K562 (cell line): ENCODE data around the gene RNF207. TPM values are rescaled to one million over a fixed set of nuclear protein-coding genes. Genes with fewer than 3 reads are reported as not detected.

Experiments
- ATAC-seq: fragments of 200-7000 bp; cut with Tn5 transposase; 3 replicates; pipeline ENCODE4 v1.9.1; 2020; ENCODE audit warnings: moderate library complexity
- BruUV-seq: library from RNA; stranded (reverse); fragments of 400-500 nt; replicated peaks from 2 replicates; lab custom pipeline; 2021; lab: Mats Ljungman, UMichigan
- CTCF ChIA-PET: fragments of 300-600 bp; formaldehyde crosslinking; extraction: SDS; loops from one replicate; lab custom pipeline; 2021; ENCODE audit warnings: low intra/inter-chr PET ratio; lab: Yijun Ruan, JAX
- POLR2A ChIA-PET: fragments of 300-600, 350-650 bp; sonication (Branson Sonifier 250); formaldehyde crosslinking; extraction: SDS; loops from one replicate; lab custom pipeline; 2021; ENCODE audit warnings: antibody characterized with exemption, inconsistent platforms; lab: Yijun Ruan, JAX
- DNase-seq, 4 experiments: peaks; one replicate each; pipeline versions ENCODE4 v3.0.0 to v3.0.0-alpha.2; 2011 to 2018; ENCODE audit warnings: low spot score in 3 of 4, mixed read lengths in 3 of 4; ENCODE audit errors: extremely low read depth in 1 of 4
- FAIRE-seq: peaks from 2 replicates; lab custom pipeline; 2011; peaks lifted over from hg19 to GRCh38; lab: Jason Lieb, UNC
- H2AFZ ChIP-seq: 2 replicates; pipeline ENCODE4 v1.6.0; 2011; ENCODE audit warnings: low read depth, low read length, control low read depth, inconsistent platforms
- H3K27ac ChIP-seq: fragments of 200-600 bp; 3 replicates; pipeline ENCODE4 v1.8.0; 2011; ENCODE audit warnings: low read depth, mild to moderate bottlenecking, control low read depth, inconsistent platforms, low read length, moderate library complexity, mixed read lengths; ENCODE audit errors: extremely low read depth
- H3K27me3 ChIP-seq, 2 experiments: fragments of 300-600 bp in 1 of 2; 2 replicates in 1 of 2; 3 replicates in 1 of 2; pipeline versions ENCODE4 v1.6.0 to v1.8.0; 2011; ENCODE audit warnings: inconsistent platforms in 2 of 2, low read length in 2 of 2, mild to moderate bottlenecking in 1 of 2, mixed read lengths in 1 of 2, moderate library complexity in 1 of 2; ENCODE audit not compliant: control insufficient read depth in 2 of 2, insufficient read depth in 2 of 2
- H3K36me3 ChIP-seq: fragments of 300-600 bp; 3 replicates; pipeline ENCODE4 v1.8.0; 2011; ENCODE audit warnings: mild to moderate bottlenecking, low read length, inconsistent platforms; ENCODE audit not compliant: control insufficient read depth, insufficient read depth
- H3K4me1 ChIP-seq, 2 experiments: fragments of 200-600 bp in 1 of 2; replicated peaks in 1 of 2; 2 replicates in 1 of 2; 3 replicates in 1 of 2; pipeline versions ENCODE4 v1.5.1 to v1.8.0; 2011; ENCODE audit warnings: inconsistent platforms in 2 of 2, low read length in 2 of 2, mild to moderate bottlenecking in 1 of 2, mixed read lengths in 1 of 2, moderate library complexity in 1 of 2; ENCODE audit not compliant: control insufficient read depth in 2 of 2, insufficient read depth in 2 of 2
- H3K4me2 ChIP-seq: 2 replicates; pipeline ENCODE4 v1.6.1; 2011; ENCODE audit warnings: low read length, control low read depth, inconsistent platforms, mixed read lengths; ENCODE audit not compliant: insufficient read depth
- H3K4me3 ChIP-seq: fragments of 200-600 bp; sonication (generic), shearing (Covaris generic); 2 replicates; pipeline ENCODE4 v1.5.1; 2016; ENCODE audit warnings: control low read depth, inconsistent platforms
- H3K79me2 ChIP-seq: fragments of 200-600 bp; 3 replicates; pipeline ENCODE4 v1.8.0; 2011; ENCODE audit warnings: low read length, inconsistent platforms; ENCODE audit not compliant: control insufficient read depth, insufficient read depth
- H3K9ac ChIP-seq, 2 experiments: 2 replicates each; pipeline versions ENCODE4 v1.6.0 to v1.6.1; 2011; ENCODE audit warnings: low read depth in 2 of 2, low read length in 2 of 2, control low read depth in 1 of 2, inconsistent platforms in 1 of 2, mild to moderate bottlenecking in 1 of 2, mixed read lengths in 1 of 2; ENCODE audit not compliant: insufficient read depth in 1 of 2
- H3K9me1 ChIP-seq: one replicate; pipeline ENCODE4 v1.6.0; 2011; ENCODE audit warnings: inconsistent platforms, mild to moderate bottlenecking, low read length, moderate library complexity; ENCODE audit not compliant: control insufficient read depth, insufficient read depth
- H3K9me3 ChIP-seq: replicated peaks from 2 replicates; pipeline ENCODE4 v1.5.1; 2011; ENCODE audit warnings: low read depth, low read length, inconsistent platforms; ENCODE audit not compliant: control insufficient read depth, insufficient read depth
- H4K20me1 ChIP-seq: replicated peaks from 2 replicates; pipeline ENCODE4 v1.6.1; 2011; ENCODE audit warnings: low read length, inconsistent platforms, mixed read lengths; ENCODE audit not compliant: control insufficient read depth, insufficient read depth
- PHF20 ChIP-seq: fragments of 450-650 bp; IDR thresholded peaks from 2 replicates; pipeline ENCODE4 v1.6.1; 2018; ENCODE audit not compliant: partially characterized antibody
- RBBP5 ChIP-seq: fragments of 200-600 bp; sonication (generic); IDR thresholded peaks from 2 replicates; pipeline ENCODE4 v1.6.1; 2012; ENCODE audit warnings: borderline replicate concordance, mild to moderate bottlenecking, low read length, control low read depth, inconsistent platforms; ENCODE audit not compliant: insufficient read depth, poor library complexity, severe bottlenecking
- ZFP1 ChIP-seq: fragments of 450-650 bp; formaldehyde crosslinking; IDR thresholded peaks from 2 replicates; pipeline ENCODE4 v1.4.0; 2020; ENCODE audit warnings: mild to moderate bottlenecking, mixed read lengths
- ZNF316 ChIP-seq: fragments of 450-650 bp; IDR thresholded peaks from 2 replicates; pipeline ENCODE4 v1.6.1; 2016
- ZNF444 ChIP-seq: fragments of 250-450 bp; sonication (Bioruptor Pico); IDR thresholded peaks from 2 replicates; pipeline ENCODE4 v1.4.0; 2020; ENCODE audit warnings: mild to moderate bottlenecking, moderate library complexity
- WGBS: fragments of 100-300 bp; shearing (Covaris generic); methylation state at CpG from one replicate; pipeline ENCODE4 v1.1.6; 2016; ENCODE audit warnings: low coverage, mixed read lengths; ENCODE audit not compliant: insufficient coverage; ENCODE audit errors: missing lambda C conversion rate; 5-methylcytosine and 5-hydroxymethylcytosine counted together
- in situ Hi-C: fragments of 300-500 bp; cut with MboI; formaldehyde crosslinking; loops from 4 replicates; pipeline ENCODE4 v1.15.0; 2018; ENCODE audit warnings: inconsistent platforms, mixed read lengths
- intact Hi-C: fragments of 100-400 bp; cut with micrococcal nuclease; formaldehyde crosslinking; loops from 2 replicates; pipeline ENCODE4 v1.14.2; 2022
- polyA plus RNA-seq, 8 experiments: library from polyadenylated mRNA; depleted of rRNA in 4 of 8; stranded (reverse) in 5 of 8; unstranded in 3 of 8; fragments of >200 nt; fragmentation: Nextera tagmentation in 2 of 8; fragmentation: Illumina TruSeq in 1 of 8; extraction: Ambion mirVana in 2 of 8; extraction: Trizol in 1 of 8; gene quantifications; 2 replicates each; pipeline versions ENCODE4 v1.2.1 to v1.2.3, GENCODE V29; 2011 to 2014; ENCODE audit warnings: inconsistent platforms in 1 of 8, missing spikeins in 1 of 8
- total RNA-seq, 7 experiments: library from RNA; depleted of rRNA in 6 of 7; stranded (reverse); fragments of >200 nt in 6 of 7; fragmentation: Illumina TruSeq in 2 of 7; extraction: Trizol in 2 of 7; gene quantifications; 2 replicates each; pipeline versions ENCODE4 v1.2.1 to v1.2.3, GENCODE V29; 2011 to 2021; ENCODE audit warnings: low replicate concordance in 1 of 7
- TF ChIP-seq, protein P1 (sequence below): sonication (generic); formaldehyde crosslinking; IDR thresholded peaks from 2 replicates; pipeline ENCODE4 v1.8.1; 2023; ENCODE audit warnings: mild to moderate bottlenecking, missing genetic modification reagents

The RNF207 gene
- total and polyA plus RNA-seq, 9 of the 15 experiments (the other 6 are each of a cell fraction or from before 2014, with no cell fraction given): 2.7 to 30.6 (median 12.9) TPM

DNA sequence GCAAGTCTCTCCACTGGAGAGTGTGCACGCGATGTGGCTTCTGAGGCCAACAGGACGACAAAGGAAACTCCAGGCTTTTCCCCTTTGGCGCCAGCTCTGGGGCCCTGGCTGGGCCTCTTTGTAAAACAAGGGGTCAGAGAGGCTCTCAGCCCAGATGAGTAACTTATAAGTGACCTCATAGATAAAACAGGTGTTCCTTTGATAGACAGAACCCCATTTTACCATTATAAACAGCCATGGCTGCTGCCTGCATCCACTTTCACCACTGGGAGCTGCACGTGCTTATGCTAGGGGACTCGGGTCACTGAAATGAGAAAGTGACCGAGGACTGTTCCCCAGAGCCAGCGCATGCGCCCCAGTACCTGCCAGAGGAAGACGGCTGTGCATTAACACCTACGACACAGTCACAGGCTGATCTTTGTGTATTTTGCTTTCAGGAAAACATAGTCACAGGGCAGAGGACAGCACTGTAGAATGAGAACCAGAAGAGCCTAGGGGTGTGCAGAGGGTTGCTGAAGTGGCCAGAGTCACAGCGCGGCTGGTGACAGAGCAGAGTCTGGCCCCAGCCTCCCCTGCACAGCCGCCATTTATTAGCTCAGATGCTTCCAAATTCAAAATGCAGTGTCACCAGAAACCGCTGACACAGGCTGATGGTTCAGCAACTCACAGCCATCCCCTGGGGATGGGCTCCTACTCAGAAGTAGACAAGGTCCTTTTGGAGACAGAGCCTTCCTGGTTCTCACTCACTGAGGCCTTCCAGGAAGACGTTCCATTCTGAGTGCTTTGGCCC lies 12.7 kb downstream of the RNF207 start:
- no peak overlapping the region for H3K4me3 ChIP-seq
- H3K27me3 ChIP-seq: no peaks in the 10 kb centered on the region
- 80% methylated on average over 16 of the region's 16 CpGs for WGBS
- H3K36me3 ChIP-seq: peaks cover 52% of the 10 kb centered on the region; the same call in 1 of the 3 replicates
- H3K4me2 ChIP-seq: no peak overlapping the region
- no peaks in the 10 kb centered on the region for H3K79me2 ChIP-seq
- H3K9me1 ChIP-seq: no peaks in the 10 kb centered on the region
- no peak for DNase-seq
- no peak for FAIRE-seq
- CTCF ChIA-PET: no interaction called here
- no peak overlapping the region for H2AFZ ChIP-seq
- H4K20me1 ChIP-seq: no peaks in the 10 kb centered on the region
- H3K9ac ChIP-seq: peak overlapping the region in 1 of 2 experiments; percentile 59; a peak in 2 of 4 replicates
- TF ChIP-seq ZFP1 (CRISPR knock-in tag) (no peak), ZNF444 (no peak), RBBP5 (no peak), ZNF316 (peak; percentile 38; the same call in 1 of the 2 replicates), PHF20 (no peak)
- TF ChIP-seq, protein P1, sequence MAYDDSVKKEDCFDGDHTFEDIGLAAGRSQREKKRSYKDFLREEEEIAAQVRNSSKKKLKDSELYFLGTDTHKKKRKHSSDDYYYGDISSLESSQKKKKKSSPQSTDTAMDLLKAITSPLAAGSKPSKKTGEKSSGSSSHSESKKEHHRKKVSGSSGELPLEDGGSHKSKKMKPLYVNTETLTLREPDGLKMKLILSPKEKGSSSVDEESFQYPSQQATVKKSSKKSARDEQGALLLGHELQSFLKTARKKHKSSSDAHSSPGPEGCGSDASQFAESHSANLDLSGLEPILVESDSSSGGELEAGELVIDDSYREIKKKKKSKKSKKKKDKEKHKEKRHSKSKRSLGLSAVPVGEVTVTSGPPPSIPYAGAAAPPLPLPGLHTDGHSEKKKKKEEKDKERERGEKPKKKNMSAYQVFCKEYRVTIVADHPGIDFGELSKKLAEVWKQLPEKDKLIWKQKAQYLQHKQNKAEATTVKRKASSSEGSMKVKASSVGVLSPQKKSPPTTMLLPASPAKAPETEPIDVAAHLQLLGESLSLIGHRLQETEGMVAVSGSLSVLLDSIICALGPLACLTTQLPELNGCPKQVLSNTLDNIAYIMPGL (CRISPR knock-in tag): no peak
- TF ChIP-seq, all 486 proteins: peak for 1
- Histone ChIP-seq H3K27ac (no peak overlapping the region), H3K9me3 (no peaks in the 10 kb centered on the region), H3K4me1 (peaks cover 0 to 6% of the 10 kb centered on the region in 2 experiments; a peak in 2 of 5 replicates)
- in situ Hi-C loops (no loop called here), intact Hi-C loops (no loop called here)
- BruUV-seq: no TSS peak
- peak; percentile 34 for ATAC-seq
- POLR2A ChIA-PET: interaction anchor here (0.9 to 2.8 kb wide), 7 partner anchors 8 to 20 kb away, joined by 3 to 9 read pairs (median 3); no protein-coding TSS in a partner anchor
